GM18517 (cell line): ENCODE measurements around the gene WDR38.

Source experiments
- ATAC-seq: cut with Tn5 transposase; IDR thresholded peaks from one replicate; pipeline ENCODE4 v1.9.1; 2021; ENCODE audit warnings: mild to moderate bottlenecking, moderate library complexity; ENCODE audit not compliant: unreplicated experiment

Gene WDR38

DNA sequence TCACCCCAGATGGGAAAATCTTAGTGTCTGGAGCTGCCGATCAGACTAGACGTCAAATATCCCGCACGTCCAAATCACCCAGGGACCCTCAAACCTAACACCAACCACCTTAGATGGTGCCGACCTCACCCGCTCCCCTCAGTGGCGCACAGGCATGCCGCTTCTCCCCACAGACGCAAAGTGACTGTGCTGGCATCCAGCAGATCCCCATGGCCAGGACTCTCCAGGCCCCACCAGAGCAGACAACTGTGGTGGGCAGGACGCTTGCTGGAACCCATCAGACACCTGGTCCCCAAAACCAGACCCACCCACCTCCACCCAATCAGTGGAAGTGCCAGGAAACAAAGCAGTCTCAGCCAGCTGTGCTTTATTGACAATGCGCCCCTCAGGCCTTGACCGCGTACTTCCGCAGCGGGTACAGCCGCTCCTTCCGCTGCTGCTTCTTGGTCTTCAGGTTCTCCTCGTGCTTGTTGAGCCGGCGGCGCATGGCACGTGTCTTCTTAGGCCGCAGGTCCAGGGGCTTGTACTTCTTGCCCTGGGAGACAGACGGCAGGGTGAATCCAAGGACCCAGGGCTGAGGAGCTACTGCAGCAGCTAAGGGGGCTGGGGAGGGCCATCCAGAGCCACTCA, 4.4 kb downstream of the WDR38 start:
- ATAC-seq: no peak

DNA sequence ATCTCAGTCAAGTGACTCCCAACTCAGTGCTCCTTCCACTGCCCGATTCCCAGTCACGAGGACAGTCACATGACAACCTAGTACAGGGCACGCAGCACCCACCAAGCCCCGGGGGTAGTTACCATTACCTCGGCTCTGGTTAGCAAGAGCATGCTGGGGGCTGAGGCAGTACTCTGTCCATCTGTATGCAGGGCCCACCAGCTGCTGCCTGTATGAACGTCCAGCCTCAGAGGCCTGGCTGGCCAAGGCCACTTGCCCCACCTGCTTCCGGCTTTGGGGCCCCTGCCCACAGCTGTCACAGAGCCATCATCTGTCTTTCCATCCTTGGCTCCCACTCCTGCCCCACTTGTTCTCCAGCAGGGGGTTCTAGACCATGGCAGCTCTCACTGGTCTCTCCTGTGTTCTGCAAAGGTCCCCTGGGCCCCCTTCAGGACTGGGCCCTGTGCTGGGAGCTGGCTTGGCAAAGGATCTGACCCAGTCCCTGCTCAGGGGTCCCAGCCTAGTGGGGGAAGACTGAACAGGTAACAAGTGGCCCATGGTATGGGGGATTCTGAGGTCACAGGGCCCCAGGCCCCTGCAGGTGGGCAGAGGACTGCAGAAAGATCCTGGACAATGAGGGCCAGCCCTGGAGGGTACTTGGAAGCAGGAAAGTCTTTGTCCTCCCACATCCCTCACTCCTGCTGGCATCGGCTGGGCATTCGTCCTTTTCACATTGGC, 5.2 kb downstream of the WDR38 start:
- no peak for ATAC-seq

DNA sequence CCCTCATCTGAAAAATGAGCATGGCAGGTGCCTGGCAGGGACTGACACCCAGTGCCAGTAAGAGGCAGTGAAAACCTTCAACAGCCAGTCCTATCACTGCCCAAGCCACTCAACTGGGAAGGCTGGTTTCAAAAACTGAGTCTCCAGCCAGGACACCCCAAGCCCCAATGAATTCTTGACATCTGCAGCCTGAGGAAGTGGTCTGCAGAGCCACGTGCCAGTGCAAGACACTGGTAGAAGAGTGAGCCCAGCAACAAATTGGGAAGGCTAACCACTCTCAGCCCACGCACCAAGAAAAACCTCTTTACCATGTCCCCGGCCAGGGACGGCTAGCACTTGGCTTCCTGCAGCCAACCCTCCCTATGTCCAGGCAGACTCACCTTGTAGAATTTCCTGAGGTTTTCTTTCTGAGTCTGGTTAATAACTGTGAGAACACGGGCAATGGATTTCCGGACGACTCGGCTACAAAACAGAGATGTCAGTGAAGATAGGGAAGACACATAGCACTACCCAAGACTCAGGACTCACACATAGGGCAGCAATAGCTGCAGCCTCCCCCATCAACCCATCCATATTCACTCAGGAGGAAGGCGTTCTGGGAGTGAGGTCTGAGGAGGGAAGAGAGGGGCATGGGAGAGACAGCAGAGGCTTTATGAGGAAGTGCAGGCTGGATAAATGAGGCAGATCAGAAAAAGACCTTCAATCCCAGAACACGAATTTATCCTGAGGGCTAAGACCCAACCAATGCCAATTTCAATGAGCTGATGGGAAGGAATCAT, 6.7 kb downstream of the WDR38 start:
- ATAC-seq: no peak

DNA sequence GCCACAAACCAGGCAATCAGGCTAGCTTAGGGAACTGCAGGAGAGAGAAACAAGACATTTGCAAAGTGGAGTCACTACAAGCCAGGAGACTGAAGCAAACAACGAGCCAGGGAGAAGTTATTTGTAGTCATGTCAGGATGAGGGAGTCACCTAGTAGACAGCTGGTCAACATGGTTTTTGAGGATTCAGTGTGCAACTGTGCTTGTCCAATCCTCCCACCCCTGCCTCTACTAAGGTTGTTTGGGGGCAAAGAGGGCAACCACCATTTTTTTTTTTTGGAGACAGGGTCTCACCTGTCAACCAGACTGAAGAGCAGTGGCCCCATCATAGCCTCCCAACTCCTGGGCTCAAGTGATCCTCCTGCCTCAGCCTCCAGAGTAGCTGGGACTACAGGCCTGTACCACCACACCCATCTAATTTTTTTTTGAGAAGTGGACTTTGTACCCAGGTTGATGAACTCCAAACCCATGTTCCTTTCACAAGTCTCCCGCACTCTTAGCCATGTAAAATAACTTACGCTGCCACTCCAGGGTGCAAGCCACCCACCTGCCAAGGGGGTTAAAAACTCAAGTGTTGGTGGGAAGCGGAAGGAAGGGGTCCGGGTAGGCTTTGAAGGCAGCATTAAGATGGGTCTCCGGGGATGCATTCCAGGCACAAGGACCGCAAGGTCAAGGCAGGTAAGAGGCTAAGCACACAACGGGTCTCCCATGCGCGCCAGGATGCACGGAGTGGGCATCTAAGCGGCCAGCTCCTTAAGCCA, 7.5 kb downstream of the WDR38 start:
- no peak for ATAC-seq

DNA sequence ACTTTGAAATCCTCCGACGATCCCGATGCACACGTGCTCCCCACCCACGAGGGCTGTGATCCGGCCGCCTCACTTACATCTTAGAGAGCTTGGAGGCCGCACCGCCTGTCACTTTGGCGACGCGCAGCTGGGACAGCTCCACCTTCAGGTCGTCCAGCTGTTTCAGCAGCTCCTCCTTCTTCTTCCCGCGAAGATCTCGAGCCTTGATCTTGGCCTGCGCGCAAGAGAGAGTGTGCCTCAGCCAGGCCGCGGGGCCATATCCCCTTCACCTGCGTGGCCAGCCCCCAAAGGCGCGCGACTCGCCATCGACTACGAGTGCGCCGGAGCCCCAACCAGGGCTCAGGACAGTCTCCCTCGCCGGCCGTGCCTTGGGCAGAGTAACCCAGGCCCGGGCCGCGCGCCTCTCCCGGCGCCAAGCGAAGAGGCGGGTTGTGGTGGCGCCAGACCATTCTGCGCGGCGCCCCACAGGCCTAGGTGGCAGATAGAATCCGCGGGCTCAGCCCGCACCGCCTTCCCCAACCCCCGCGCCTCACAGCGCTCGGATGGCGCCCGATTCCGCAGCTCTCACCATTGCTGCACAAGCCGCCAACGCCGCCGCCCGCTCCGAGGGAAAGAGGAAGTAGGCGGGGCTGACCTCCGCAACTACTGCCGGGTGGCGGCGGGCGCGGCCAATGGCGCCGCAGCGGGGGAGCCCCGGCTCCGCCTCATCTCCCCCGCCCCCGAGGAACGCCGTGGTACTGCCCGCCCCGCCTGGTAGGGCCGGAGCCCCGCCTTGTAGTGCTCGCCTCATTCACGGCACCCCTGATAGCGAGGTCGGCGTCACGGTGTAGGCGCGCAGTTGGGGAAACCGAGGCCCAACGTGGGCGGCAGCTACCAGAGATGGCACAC, 8.3 kb downstream of the WDR38 start, which contains the start of the genes ARPC5L and RPL35:
Gene ARPC5L, plus strand, starts transcription at position 789 of the 888 bp plus-strand sequence. CDS start 7,161 bp downstream, outside the sequence.
Gene RPL35, minus strand, starts transcription at position 616 of the 888 bp plus-strand sequence. Its CDS starts 45 bp downstream, at position 571.
- ATAC-seq: peak; percentile 79

DNA sequence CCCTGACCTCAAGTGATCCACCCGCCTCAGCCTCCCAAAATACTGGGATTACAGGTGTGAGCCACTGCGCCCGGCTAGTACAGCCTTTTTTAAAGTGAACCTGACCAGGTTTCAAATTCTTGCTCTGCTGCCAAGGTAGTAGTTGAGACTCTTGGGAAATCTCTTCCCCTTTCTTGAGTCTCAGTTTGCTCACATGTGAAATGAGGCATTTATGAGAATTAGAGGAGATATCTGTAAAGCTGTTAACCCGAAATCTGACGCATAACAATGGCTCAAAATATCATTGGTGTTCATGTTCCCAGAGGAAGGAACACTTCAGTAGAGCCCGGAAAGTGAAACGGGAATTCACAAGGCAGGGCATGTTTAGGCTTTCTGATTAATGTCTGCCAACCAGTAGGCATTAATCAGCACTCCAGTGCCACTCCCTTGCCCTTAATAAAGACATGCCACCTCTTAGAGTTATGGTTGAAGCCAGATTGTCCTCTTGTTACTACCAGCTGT, 10.2 kb downstream of the WDR38 start:
- no peak for ATAC-seq

DNA sequence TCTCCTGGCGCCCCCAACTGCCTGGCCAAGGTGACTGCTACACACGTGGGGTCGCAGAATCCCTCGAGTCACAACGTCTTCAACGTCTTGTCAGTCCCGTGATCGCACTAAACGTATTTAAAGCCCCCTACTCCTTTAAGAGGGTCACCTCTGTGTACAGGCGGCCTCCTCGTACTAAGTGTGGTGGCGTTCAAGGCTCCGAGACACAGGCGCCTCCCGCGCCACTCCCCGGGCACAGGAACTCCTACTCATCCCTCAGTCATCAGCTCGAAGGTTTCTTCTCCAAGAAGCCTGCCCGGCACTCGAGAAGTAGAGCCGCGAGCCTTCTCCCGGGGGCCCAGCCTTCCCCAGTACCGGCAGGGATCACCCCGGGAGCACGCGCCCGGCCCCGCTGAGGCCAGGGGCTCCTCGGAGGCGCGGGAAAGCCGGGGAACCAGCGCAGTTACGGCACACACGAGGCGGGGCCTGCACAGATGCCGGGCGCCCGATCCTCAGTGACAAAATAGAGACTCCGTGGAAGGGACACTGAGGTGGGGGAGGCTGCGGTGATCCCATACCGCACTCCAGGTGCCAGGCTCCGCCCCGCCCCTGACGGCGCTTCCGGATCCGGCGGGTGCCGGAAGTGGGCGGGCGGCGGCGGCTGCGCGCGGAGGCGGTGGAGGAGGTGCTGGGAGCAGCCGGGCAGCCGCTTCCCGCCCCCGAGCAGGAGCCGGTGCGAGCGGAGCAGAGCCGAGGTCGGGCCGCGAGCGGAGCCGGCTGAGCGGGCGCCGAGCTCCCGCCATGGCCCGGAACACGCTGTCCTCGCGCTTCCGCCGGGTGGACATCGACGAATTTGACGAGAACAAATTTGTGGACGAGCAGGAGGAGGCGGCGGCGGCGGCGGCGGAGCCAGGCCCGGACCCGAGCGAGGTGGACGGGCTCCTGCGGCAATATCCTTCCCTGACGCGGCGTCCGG, 15.5 kb downstream of the WDR38 start:
- ATAC-seq: peak; percentile 44

DNA sequence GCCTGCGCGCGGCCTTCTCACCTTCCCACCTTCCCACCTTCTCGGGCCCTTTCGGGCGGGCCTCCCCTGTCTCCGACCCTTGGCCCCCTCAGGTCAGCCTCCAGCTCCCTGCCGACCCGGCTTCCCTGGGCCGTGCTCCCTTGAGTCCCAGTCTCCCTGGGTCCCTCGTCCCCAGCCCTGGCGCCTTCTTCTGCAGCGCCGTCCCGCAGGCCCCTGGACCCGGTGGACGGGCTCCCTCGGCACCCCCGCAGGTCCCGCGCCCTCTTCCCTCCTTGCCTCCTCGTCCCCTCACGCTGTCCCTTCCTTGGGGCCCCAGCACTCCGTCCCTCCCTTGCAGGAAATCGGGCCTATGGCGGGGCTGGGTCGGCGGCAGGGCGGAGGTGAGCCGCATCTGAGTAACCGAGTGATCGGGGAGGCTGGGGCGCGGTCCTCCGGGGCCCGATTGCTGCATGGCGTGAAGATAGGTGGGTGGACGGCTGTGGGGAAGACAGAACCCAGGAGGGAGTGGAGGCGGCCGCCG, 16.3 kb downstream of the WDR38 start:
- peak; percentile 15 for ATAC-seq

DNA sequence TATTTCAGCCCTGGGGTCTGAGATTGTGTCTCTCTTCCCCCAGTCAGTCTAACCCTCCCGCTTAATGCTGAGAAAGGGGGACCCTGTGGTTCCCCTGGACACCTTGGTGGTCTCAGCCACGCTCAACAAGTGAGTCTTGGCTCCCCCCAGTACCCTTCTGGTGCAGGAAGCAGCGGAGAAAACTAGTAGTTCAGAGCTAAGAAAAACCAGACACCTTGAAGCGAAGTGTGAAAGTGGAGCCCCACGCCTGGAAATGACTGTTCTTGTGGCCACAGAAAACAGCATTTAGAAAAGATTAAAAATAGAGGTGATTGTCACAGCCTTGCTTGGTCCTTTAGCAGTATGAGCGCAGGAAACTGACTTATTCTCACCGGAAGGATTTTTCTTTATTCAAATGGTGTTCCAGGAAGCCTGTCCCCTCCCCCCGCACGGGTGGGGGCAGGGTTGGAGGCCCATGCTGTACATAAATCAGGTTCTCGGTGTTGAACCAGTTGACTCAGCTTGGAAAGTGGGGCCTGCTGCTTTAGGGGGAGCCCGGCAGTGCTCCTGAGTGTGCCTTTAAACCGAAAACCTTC, 16.8 kb downstream of the WDR38 start:
- ATAC-seq: peak; percentile 42

DNA sequence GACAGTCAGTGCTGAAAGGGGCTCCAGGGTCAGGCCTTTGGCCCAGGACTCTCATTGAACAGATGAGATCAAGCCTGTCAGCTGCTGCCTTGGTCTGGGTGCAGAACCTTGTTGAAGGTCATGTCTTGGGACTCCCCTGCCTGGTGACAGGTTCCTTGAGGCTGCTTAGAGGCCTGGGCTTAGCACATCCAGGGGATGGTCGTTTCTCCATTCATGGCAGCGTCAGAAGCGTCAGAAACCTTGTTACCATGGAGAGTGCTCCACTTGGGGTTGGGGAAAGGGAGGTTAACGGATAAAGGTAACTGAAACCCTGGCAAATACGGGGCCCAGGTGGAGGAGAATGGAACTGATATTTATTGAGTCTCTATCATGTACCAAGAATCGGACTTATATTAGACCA, 17.5 kb downstream of the WDR38 start:
- ATAC-seq: no peak

DNA sequence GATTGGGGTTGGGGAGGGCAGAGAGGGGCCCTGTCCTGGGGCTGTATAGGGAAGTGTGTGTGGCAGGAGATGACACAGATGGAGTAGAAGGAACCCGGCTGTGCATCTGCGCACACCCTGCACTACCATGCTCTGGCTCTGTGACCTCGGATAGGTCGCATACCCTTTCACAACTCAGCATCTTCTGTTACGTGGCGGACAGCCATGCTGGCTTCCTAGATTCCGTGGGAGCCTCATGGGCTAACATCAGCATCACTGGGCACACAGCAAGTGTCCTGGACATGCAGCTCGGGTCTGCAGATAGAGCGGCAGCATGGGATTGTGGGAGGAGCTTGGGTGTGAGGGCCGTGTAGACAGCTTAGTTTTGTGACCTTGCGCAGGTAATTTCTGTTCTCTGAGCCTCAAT, 17.9 kb downstream of the WDR38 start:
- ATAC-seq: no peak

DNA sequence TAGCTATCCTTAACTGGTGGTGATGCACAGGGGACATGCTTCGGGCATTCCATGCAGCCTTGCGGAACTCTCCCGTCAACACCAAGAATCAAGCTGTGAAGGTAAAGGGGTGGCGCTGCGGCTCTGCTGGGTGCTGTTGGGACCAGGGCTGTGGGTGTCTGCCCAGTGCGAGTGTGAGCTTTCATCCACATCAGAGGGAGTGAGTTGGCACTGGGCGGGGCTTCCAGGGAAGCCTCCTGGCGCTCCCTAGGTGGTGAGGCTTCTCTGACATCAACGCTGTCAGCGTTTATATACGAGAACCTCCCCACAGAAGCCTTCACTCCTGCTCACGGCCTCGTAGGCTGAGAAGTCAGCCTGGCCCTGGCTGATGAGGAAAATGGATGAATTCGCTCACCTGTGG, 20.4 kb downstream of the WDR38 start:
- ATAC-seq: no peak

DNA sequence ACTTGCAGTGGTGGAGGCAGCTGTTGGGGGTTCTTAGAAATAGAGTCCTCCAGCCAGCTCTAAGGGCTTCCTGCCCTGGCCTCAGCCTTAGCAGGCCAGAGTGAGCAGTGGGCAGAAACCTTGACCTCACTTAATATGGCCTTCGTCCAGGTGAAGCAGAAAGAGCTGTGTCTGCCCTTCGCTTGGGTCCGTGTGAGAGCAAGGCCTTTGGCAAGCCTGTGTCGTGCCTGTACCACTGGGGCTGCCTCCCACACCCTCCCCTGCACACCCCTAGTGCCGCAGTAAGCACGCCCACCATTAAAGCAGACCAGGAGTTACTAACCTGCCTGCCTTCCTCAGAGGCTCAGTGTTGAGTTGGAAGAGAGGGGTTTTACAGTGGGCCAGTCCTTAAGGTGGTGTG, 22.2 kb downstream of the WDR38 start:
- no peak for ATAC-seq

DNA sequence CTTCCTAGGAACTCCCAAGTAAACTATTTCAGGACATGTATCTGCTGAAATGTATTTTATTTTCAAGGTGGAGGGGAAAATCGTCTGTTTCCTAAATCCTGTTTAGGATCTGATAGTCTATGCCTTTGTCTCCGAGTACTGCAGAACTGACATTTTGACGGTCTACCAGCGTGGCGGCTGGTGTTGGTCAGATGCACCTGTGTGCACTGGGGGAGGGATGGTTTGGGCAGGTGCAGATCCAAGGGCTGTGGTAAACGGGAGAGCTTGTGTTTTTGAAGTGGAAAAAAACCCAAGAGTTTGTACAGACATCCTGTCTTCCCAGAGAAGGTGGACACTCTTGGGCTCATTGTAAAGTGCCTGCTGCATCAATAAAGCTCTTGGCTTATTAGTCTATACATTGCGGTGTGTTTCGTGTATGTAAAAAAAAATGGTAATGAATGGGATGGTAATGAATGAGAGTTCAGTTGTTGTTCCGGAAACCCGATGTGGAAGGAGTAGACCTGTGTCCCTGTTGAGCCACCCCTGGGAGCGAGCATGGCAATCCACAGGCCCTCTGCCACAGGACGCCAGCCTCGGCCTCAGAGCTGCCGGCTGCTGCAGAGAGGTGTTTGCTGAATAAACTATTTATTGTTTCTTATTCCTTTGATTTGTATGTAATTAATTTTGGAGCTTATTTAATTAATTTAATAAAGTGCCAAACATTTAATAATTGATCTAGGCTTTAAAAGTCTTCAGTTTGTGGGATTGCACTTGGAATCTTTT, 23.9 kb downstream of the WDR38 start:
- no peak for ATAC-seq

DNA sequence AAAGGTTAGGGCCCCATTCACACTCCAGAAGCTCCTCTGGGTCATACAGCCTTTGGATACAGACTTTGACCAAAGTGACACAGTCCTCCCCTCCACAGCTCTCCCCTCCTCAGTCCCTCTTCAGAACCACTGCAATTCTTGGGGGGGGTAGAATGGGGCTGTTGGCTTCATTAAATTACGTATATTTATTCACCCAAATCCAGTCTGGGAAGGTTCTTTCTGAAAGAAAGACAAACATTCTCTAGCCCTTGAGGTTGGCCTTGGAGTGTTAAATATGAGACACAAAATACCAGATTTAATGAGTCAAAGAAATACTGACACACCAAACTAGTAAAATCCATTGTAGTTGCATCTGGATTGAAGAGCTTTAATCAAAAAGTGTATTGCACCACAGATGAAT, 24.8 kb downstream of the WDR38 start:
- ATAC-seq: no peak

DNA sequence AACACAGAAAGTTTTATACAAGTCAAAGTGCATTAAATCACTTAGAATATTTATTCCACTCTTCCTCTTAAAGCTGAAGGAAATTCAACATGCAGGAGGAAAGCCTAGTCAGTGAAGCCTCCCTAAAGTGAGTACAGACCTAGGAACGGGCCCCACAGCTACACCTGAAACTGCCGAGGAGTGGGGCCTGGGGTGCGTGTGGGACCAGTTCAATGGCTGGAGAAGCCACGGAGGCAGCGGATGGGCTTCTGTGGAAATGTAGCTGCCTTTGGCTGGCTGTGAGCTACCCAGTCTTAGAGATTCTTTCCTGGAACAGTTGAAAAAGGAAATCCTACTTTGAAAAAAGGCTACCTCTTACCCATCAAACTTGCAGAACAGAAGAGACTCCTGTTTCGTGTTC, 25.3 kb downstream of the WDR38 start:
- no peak for ATAC-seq

DNA sequence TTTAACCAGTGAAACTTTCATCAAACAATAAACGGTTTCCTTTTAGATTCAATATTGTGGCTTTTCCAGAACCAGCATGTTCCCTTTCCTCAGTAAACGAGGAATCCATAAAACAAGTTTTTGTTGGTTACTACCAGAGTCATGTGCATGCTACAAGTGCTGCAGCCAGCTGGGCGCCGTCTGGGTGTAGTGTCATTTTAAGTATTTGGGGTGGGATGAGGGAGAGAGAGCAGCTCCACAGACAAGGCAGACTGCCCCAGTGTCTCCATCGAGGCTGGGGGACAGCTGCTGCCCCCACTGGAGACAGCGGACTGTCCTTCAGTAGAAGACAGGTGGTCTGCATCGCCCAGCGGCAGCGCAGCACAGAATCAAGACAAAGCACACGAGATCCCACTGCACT, 26.0 kb downstream of the WDR38 start:
- ATAC-seq: no peak
